ENCODE measurements around the gene SLIT2. TPM values are rescaled to one million over a fixed set of nuclear protein-coding genes. Genes with fewer than 3 reads are reported as not detected.

The SLIT2 gene
- total RNA-seq, 1 experiment from 2014 or later = 3.8 TPM

- Histone ChIP-seq H3K79me2 (ENCODE audit: insufficient read depth, low read length) (no peaks in the 10 kb centered on the region), H3K36me3 (ENCODE audit: control insufficient read depth in 1 of 2, insufficient read depth in 2 of 2, low read length in 2 of 2) (no peaks in the 10 kb centered on the region), H3K27ac (ENCODE audit: low read depth, low read length) (no peak overlapping the region), H4K20me1 (ENCODE audit: insufficient read depth) (no peaks in the 10 kb centered on the region), H3K4me3 (replicated peaks in 1 of 2; ENCODE audit: low read depth in 1 of 2, low read length in 2 of 2) (no peak overlapping the region), H3K4me1 (ENCODE audit: control insufficient read depth in 1 of 2, insufficient read depth in 2 of 2, low read length in 2 of 2) (no peaks in the 10 kb centered on the region), H3K9ac (ENCODE audit: low read length) (no peak overlapping the region), H2AFZ (ENCODE audit: low read depth, low read length, poor library complexity, severe bottlenecking) (no peak overlapping the region), H3K27me3 (ENCODE audit: insufficient read depth, low read length) (no peaks in the 10 kb centered on the region), H3K9me2 (ENCODE audit: insufficient read depth) (no peaks in the 10 kb centered on the region; the same call in 1 of the 2 replicates), H3K4me2 (ENCODE audit: low read length) (no peak overlapping the region), H3K9me3 (ENCODE audit: control insufficient read depth in 1 of 2, insufficient read depth in 1 of 2, low read depth in 1 of 2, low read length in 2 of 2) (no peaks in the 10 kb centered on the region)
- POLR2A ChIA-PET = no interaction called here
- no peak for DNase-seq (ENCODE audit: low read depth, low spot score)
- TF ChIP-seq CBX3 (IDR thresholded peaks at IDR 0.05; ENCODE audit: low read depth) (no peak), EZH2phosphoT487 (IDR thresholded peaks at IDR 0.05; ENCODE audit: borderline replicate concordance) (no peak), ZNF274 (IDR thresholded peaks at IDR 0.05; ENCODE audit: low read depth, low read length) (no peak), FOSL1 (IDR thresholded peaks at IDR 0.05; ENCODE audit: low read depth) (no peak), ELF1 (IDR thresholded peaks at IDR 0.05; ENCODE audit: borderline replicate concordance, low read depth) (no peak), CEBPB (IDR thresholded peaks at IDR 0.05; ENCODE audit: low read depth) (no peak), ZBTB33 (IDR thresholded peaks at IDR 0.05; ENCODE audit: extremely low read depth, insufficient replicate concordance, low read length) (no peak)
- intact Hi-C loops (cut with micrococcal nuclease) = no loop called here
- CTCF ChIA-PET = no interaction called here
- ATAC-seq = no peak
- RAD21 ChIA-PET (ENCODE audit: low non-redundant PET in 1 of 2, low total read pairs in 2 of 2, uncharacterized antibody in 2 of 2, unreplicated experiment in 2 of 2) = no interaction called here
- BruUV-seq (replicated peaks) = no TSS peak
Observed at GRCh38 chr4:20301161-20301560, 49.5 kb downstream of the SLIT2 start.

Measured in HCT116 (cell line).